ENCODE data around the gene STK35.
"Not testable (repeated sequence)": the region's sequence is repeated elsewhere in the genome, so short reads cannot be mapped to it uniquely, and the experiment has no call there.

Gene STK35

GRCh38 chr20:2163757-2164156 lies 62.1 kb downstream of the STK35 start:
- DNase-seq = no peak

GRCh38 chr20:2164421-2164820 lies 62.8 kb downstream of the STK35 start:
- no peak for DNase-seq

GRCh38 chr20:2164966-2165365 lies 63.3 kb downstream of the STK35 start:
- no peak for DNase-seq

- no peak for DNase-seq
These were observed 64.2 kb downstream of the STK35 start for GRCh38 chr20:2165871-2166270.

- no peak for DNase-seq
These were observed 65.5 kb downstream of the STK35 start for GRCh38 chr20:2167112-2167511.

GRCh38 chr20:2168946-2169345 lies 67.3 kb downstream of the STK35 start:
- no peak for DNase-seq

GRCh38 chr20:2169456-2170088 lies 67.9 kb downstream of the STK35 start:
- DNase-seq = no peak

- DNase-seq = no peak
These were observed 68.8 kb downstream of the STK35 start for GRCh38 chr20:2170404-2170803.

- DNase-seq = no peak
These were observed 69.7 kb downstream of the STK35 start for GRCh38 chr20:2171266-2171790.

- not testable (repeated sequence) for DNase-seq
These were observed 70.2 kb downstream of the STK35 start for GRCh38 chr20:2171840-2172239.

- peak; percentile 12 to 50 (median 45) for DNase-seq
These were observed 70.9 kb downstream of the STK35 start for GRCh38 chr20:2172305-2173175.

- DNase-seq = no peak
These were observed 71.6 kb downstream of the STK35 start for GRCh38 chr20:2173186-2173585.

GRCh38 chr20:2174067-2174466 lies 72.4 kb downstream of the STK35 start:
- DNase-seq = no peak

- no peak for DNase-seq
These were observed 75.3 kb downstream of the STK35 start for GRCh38 chr20:2176946-2177345.

- no peak for DNase-seq
These were observed 76.9 kb downstream of the STK35 start for GRCh38 chr20:2178318-2179232.

GRCh38 chr20:2179233-2179580 lies 77.6 kb downstream of the STK35 start:
- DNase-seq = no peak

- DNase-seq = no peak
These were observed 78.3 kb downstream of the STK35 start for GRCh38 chr20:2179949-2180348.

GRCh38 chr20:2183381-2183780 lies 81.8 kb downstream of the STK35 start:
- no peak for DNase-seq

GRCh38 chr20:2184933-2185332 lies 83.3 kb downstream of the STK35 start:
- not testable (repeated sequence) for DNase-seq

GRCh38 chr20:2195614-2196013 lies 94.0 kb downstream of the STK35 start:
- no peak for DNase-seq

GRCh38 chr20:2197166-2197565 lies 95.5 kb downstream of the STK35 start:
- DNase-seq = no peak

Measured in T-helper 2 cell (primary cell).